ENCODE measurements around the gene CIZ1. TPM values are rescaled to one million over a fixed set of nuclear protein-coding genes. Genes with fewer than 3 reads are reported as not detected.

Gene CIZ1
- total and polyA plus RNA-seq, 2 of the 13 experiments (the other 11 are each of a cell fraction or from before 2014, with no cell fraction given) = 30.6 to 50.3 TPM

GRCh38 chr9:128127990-128128835 is 63.2 kb downstream of the CIZ1 start (continued):
- TF ChIP-seq ZNF687 (CRISPR knock-in tag; IDR thresholded peaks at IDR 0.05) (peak; percentile 86), CBX5 (CRISPR knock-in tag; IDR thresholded peaks at IDR 0.05; ENCODE audit: borderline replicate concordance) (no peak), ETV5 (CRISPR knock-in tag; IDR thresholded peaks at IDR 0.05; ENCODE audit: borderline replicate concordance) (peak; percentile 48; the same call in 1 of the 2 replicates), MBD4 (IDR thresholded peaks at IDR 0.05; ENCODE audit: borderline replicate concordance, low read length) (no peak), E2F5 (CRISPR knock-in tag; conservative IDR thresholded peaks at IDR 0.05) (no peak), ZNF580 (CRISPR knock-in tag; IDR thresholded peaks at IDR 0.05; ENCODE audit: borderline replicate concordance, low read depth) (peak; percentile 42; the same call in 1 of the 2 replicates), HMGXB3 (CRISPR knock-in tag; IDR thresholded peaks at IDR 0.05; ENCODE audit: borderline replicate concordance) (0 out of 2 replicates have a peak, but pooled peaks have one; percentile 18), MLXIP (CRISPR knock-in tag; IDR thresholded peaks at IDR 0.05; ENCODE audit: borderline replicate concordance) (no peak), ZNF780A (CRISPR knock-in tag; IDR thresholded peaks at IDR 0.05) (no peak), ZNF317 (CRISPR knock-in tag; IDR thresholded peaks at IDR 0.05) (no peak), KAT8 (CRISPR knock-in tag; IDR thresholded peaks at IDR 0.05) (peak; percentile 67), FOXK1 (CRISPR knock-in tag; IDR thresholded peaks at IDR 0.05; ENCODE audit: borderline replicate concordance, low read depth) (no peak), ZNF841 (CRISPR knock-in tag; IDR thresholded peaks at IDR 0.05; ENCODE audit: borderline replicate concordance) (no peak), GABPA (IDR thresholded peaks at IDR 0.05; ENCODE audit: low read depth, low read length) (peak; percentile 57), GABPA (CRISPR knock-in tag; IDR thresholded peaks at IDR 0.05; ENCODE audit: low read depth) (peak; percentile 83), GATAD1 (CRISPR knock-in tag; IDR thresholded peaks at IDR 0.05) (peak; percentile 74)

Data from HepG2 (cell line).